Fibroblast of mammary gland (primary cell): ENCODE results near the gene KIFBP.

Source experiments
- DNase-seq: peaks from one replicate; pipeline ENCODE4 v3.0.0-alpha.2; 2010; ENCODE audit warnings: low read depth
- H3K4me3 ChIP-seq: 2 replicates; pipeline ENCODE4 v1.5.1; 2011; ENCODE audit warnings: low read depth, mild to moderate bottlenecking, low read length, moderate library complexity; ENCODE audit not compliant: control insufficient read depth
- CTCF ChIP-seq: conservative IDR thresholded peaks from 2 replicates; pipeline ENCODE4 v1.5.1; 2011; ENCODE audit warnings: low read depth, low read length, inconsistent platforms; ENCODE audit not compliant: control insufficient read depth, insufficient read depth

KIFBP gene

GRCh38 chr10:69064762-69065328 is 76.2 kb downstream of the KIFBP start:
- no peak for TF ChIP-seq CTCF
- no peak overlapping the region for H3K4me3 ChIP-seq
- no peak for DNase-seq

DNA sequence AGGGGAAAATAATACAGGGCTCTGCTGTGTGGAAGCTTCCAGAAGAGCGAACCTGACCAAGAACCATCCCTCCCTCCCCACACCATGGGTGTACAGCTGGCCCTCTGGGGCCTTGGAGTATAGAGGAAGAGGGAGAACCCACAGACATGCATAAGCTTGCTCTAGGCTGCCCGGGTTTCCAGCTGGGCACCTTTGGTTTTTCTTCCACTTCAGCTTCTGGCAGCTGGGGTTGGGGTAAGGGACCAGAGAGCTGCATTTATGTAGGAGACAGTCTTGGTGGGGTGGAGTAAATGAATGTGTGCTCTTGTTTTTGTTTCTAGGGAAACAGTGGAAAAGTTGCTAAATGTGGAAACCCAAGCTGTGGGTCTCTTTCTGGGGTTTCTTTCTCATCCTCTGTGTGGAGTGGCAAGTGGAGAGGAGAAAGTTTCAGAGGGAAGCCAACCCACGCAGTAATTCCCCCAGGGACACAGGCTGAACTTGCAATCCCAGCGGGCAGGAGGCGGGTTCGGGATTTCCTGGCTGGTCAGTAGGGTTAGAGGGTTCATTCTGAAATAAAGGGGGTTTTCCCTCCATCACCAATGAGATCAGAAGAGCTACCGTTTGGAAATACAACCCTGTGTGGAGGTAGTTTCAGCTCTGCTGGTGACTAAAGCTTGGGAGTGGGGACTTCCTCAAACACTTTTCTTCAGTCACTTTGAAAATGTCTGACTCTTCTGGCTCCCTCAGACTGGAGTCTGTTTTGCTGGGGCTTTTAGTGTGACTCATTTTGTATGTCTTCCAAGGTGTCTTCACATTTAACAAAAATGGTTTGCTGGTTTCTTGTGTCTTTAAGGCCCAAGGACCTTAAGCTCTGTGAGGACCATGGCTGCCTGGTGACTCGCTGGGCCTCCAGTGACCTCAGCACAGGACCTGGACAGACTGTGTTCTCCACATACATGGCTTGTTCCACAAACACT is 77.1 kb downstream of the KIFBP start:
- no peak for TF ChIP-seq CTCF
- H3K4me3 ChIP-seq = no peak overlapping the region
- DNase-seq = peak; percentile 94
